GM10847 (cell line): Measurements from ENCODE around the gene NCKAP5.

Experiments
- POLR2A ChIP-seq: IDR thresholded peaks from 2 replicates; pipeline ENCODE4 v1.6.1; 2011; ENCODE audit not compliant: insufficient read length; ENCODE audit errors: extremely low read depth

NCKAP5 gene

GRCh38 chr2:133477616-133477990 is 90.7 kb downstream of the NCKAP5 start:
- TF ChIP-seq POLR2A, result no peak

DNA sequence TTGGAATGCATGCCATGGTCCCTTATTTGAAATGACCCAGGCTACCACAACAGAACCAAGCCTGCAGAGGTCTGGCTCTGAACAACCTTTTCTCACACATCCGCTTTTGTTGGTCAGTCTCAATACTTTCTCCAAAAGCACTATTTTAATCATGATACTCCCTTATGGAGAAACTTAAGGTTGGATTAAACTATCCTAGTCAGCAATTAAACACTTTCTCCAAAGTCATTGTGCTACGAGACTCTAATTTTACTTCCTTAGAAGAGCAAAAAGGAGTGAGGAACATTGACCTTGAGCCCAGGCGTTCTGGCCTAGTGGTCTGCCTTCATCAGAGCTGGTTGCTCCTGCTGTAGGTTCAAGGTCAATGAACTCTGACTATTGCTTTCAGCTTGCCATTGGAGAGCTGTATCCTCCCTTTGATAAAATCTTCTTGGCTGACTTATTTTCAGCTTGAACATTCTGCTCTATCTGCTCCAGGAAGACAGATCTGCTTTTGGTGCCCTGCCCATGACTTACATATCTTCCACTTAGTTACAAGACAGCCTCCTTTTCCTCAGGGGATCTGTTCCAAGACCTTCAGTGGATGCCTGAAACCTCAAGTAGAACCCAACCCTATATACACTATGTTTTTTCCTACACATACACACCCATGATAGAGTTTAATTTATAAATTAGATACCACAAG is 91.2 kb downstream of the NCKAP5 start:
- TF ChIP-seq POLR2A, result no peak

GRCh38 chr2:133476286-133476685 is 92.0 kb downstream of the NCKAP5 start:
- no peak for TF ChIP-seq POLR2A

DNA sequence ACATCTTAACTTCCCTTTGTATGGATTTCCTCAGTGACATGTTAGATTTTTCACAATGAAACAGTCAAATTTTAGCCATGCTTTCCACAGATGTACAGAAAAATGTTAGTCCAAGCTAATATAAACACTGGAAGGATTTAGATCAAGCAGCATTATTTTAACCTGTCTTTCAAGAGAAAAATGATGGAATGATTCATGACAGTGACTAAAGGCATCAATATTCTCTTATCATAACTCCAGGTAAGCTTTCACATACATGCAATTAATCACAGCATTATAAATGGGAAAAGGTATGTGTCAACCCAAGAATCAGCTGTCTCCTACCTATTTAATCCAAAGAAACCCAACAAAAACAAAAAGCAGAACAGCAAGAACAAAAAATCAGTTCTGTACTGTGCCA is 92.7 kb downstream of the NCKAP5 start:
- no peak for TF ChIP-seq POLR2A

GRCh38 chr2:133462811-133463210 is 105.5 kb downstream of the NCKAP5 start:
- no peak for TF ChIP-seq POLR2A

- no peak for TF ChIP-seq POLR2A
Observed at GRCh38 chr2:133461484-133461883, 106.8 kb downstream of the NCKAP5 start.

- no peak for TF ChIP-seq POLR2A
Observed at GRCh38 chr2:133459590-133459989, 108.7 kb downstream of the NCKAP5 start.

DNA sequence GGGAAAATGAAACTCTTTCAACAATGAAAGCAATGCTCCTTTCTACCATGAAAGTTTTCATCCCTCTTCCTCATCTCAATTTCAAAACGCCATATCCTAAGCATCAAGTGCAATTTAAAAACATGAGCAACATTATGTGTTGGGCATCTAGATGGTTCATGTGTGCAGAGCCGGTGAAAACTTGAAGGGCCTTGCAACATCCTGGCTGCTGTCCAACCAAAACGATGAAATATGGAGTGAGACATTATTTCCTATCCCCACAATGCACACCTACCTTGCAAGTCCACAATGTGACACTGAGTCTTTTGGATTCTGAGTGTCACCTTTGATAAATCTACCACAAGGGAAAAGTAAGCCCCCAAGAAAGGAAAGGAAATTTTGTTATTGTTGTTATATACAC is 110.0 kb downstream of the NCKAP5 start:
- no peak for TF ChIP-seq POLR2A

DNA sequence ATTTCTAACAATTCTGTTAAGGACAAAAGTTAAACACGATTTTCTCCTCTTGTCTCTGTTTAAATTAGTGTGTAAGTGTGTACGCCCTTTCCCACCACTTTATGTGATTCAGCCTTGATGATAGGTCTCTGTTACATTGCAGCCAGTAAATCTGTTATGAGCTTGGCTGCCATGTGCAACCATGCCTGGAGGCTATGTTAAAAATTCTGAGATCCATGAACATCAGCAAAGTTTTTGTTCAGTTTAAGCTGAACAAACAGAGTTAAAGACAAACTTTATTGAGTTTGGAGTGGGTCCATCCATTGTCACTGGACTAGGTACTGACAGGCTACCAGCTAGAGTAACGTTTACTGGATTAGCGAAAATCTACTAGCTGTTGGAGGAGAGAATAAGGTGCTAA is 110.4 kb downstream of the NCKAP5 start:
- no peak for TF ChIP-seq POLR2A

DNA sequence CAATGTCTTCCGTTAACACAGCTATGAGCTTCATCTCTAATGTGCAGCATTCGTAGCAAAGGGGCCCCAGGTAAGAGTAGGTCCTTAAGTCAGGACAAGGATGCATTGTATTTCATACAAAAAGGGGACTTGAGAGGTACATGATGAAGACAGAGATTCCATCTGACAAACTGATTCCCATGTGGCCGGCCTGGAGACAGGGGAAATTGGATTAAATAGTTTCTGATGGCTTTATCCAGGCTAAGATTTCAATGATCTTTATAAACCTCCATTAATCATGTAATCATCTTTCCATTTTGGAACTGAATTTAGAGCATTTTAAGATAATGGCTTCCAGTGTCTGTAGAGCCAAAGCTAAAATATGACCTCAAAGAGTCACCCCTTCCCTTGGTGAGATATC is 111.3 kb downstream of the NCKAP5 start:
- no peak for TF ChIP-seq POLR2A

- TF ChIP-seq POLR2A, result no peak
Observed at GRCh38 chr2:133456156-133456555, 112.1 kb downstream of the NCKAP5 start.

DNA sequence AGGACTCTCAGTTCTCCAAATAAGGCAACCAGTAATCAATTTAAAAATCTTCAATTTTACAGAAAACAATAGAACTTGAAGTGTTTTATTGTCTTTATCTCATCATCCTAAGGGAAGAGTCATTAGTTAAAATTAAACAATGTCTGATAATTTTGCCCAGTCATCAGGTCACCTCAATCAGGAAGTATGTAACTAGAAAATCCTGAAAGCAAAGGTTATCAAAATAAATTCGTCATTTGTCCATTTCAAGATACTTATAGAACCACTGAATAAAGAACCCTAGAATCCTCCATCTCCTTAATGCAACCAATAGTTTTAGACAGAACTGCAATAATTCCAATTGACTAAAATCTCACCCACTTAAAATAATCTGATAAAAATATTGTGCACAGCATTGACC is 115.2 kb downstream of the NCKAP5 start:
- no peak for TF ChIP-seq POLR2A

DNA sequence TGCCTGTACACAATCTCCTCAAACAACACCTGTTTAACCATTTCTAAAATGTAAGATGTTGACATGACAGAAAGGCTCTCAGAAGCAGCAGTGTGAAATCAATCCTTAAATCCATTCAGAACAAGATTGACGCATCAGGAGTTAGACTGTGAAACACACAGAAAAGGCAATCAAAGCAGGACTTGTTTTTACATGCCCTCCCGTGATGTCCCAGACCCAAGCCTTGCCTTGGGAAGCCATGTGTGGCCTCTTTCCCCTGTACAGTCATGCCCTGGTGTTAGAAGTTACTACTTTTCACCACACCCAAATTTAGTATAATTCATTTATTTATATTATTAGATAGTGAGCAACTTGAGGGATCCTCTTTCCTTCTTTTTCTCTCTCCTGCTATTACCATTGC is 115.7 kb downstream of the NCKAP5 start:
- no peak for TF ChIP-seq POLR2A

DNA sequence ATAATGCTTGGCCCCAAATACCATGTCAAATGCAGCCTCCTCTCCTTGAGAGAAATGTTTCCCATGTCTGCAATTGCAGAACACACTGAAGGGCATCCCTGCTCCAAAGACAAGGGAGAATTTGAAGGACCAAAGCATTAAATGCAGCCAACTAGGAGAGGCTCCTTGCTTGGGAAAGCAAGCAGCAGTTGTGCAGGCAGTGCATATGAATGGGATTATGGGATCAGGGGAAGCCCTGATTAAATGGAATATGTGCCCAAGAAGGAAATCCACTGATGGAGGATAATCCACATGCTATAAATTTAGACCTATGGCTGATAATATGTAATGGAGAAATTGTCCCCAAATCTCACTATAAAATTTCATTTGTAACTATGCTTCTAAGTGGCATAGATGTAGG is 116.1 kb downstream of the NCKAP5 start:
- TF ChIP-seq POLR2A, result no peak

DNA sequence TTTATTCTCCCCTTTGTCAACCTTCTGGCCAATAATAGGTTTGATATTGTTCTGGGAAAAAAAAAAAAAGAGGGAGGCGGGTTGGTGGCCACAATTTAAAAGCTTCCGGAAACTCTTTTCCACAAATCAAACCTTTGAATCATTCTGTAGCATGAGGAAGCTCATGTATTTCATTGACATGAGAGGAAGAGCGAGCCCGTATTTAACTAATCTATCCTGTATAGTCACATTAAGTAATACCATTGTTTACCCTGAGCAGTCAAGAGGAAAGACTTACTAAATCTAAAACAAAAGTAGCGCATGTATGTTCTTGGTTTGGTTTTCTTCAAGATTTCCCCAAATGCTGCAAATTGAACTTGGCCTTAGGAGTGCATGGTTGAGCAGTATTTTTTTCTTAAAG is 120.1 kb downstream of the NCKAP5 start:
- no peak for TF ChIP-seq POLR2A

DNA sequence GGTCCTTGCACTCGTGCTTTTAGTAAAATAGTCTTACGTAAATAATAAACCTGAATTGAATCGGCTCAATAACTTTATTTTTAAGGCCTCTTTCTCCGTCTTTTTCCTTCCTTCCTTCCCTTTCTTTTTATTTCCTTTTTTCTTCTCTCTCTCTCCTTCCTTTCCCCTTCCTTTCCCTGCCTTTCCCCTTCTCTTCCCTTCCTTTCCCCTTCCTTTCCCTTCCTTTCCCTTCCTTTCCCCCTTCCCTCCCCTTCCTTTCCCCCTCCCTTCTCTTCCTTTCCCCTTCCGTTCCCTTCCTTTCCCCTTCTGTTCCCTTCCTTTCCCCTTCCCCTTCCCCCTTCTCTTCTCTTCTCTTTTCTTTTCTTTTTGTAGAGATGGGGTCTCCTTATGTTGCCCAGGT is 121.0 kb downstream of the NCKAP5 start:
- TF ChIP-seq POLR2A, result no peak

GRCh38 chr2:133444465-133444864 is 123.8 kb downstream of the NCKAP5 start:
- no peak for TF ChIP-seq POLR2A
